MM.1S (cell line): ENCODE data around the gene PEAR1.
A peak's percentile ranks its signal among the peaks of the same experiment; 100 is the strongest.

Experiments
- EZH2 ChIP-seq: fragments of 300-600 bp; sonication (generic); optimal IDR thresholded peaks from 2 replicates; pipeline ENCODE3; 2017; ENCODE audit warnings: low read depth, mild to moderate bottlenecking, antibody characterized with exemption, low read length, mixed read lengths
- EZH2phosphoT487 ChIP-seq: fragments of 300-600 bp; sonication (generic); IDR thresholded peaks from 2 replicates; pipeline ENCODE4 v1.6.1; 2018; ENCODE audit warnings: antibody characterized with exemption, low read length
- TF ChIP-seq, protein P1 (sequence below): fragments of 300-600 bp; sonication (generic); IDR thresholded peaks from 2 replicates; pipeline ENCODE4 v1.5.1; 2016; ENCODE audit warnings: antibody characterized with exemption, low read length, mixed read lengths

DNA sequence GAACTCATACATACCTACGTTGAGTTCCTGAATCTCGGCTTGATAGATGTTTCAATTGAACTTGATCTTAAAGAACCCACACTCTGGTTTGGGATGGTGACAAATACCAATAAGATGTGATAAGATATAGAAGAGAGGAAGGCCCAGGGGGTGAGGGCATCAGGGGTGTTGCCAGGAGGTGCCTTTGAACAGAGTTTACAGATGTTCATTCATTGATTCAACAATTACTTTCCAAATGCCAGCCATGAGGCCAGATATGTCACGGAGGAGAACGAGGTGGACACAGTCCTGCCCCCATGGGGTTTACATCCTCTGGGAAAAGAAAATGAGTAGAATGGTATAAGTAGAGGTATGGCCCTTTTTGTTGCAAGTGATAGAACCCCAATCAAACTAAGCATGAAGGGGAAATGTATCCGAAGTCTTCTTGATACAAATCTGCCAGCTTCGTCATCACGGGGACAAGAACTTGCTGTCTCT lies 27.6 kb downstream of the PEAR1 start:
- TF ChIP-seq, protein P1, sequence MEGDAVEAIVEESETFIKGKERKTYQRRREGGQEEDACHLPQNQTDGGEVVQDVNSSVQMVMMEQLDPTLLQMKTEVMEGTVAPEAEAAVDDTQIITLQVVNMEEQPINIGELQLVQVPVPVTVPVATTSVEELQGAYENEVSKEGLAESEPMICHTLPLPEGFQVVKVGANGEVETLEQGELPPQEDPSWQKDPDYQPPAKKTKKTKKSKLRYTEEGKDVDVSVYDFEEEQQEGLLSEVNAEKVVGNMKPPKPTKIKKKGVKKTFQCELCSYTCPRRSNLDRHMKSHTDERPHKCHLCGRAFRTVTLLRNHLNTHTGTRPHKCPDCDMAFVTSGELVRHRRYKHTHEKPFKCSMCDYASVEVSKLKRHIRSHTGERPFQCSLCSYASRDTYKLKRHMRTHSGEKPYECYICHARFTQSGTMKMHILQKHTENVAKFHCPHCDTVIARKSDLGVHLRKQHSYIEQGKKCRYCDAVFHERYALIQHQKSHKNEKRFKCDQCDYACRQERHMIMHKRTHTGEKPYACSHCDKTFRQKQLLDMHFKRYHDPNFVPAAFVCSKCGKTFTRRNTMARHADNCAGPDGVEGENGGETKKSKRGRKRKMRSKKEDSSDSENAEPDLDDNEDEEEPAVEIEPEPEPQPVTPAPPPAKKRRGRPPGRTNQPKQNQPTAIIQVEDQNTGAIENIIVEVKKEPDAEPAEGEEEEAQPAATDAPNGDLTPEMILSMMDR = no peak
- TF ChIP-seq EZH2 (peak; percentile 32), EZH2phosphoT487 (no peak)
